HG03025 (cell line): ENCODE measurements around the gene SPTLC3.

ENCODE experiments used
- ATAC-seq: cut with Tn5 transposase; IDR thresholded peaks from one replicate; pipeline ENCODE4 v1.9.1; 2021; ENCODE audit warnings: mild to moderate bottlenecking, moderate library complexity; ENCODE audit not compliant: unreplicated experiment, low FRiP score

SPTLC3 gene

GRCh38 chr20:12984069-12984765 is 24.6 kb upstream of the SPTLC3 start:
- ATAC-seq, result no peak

DNA sequence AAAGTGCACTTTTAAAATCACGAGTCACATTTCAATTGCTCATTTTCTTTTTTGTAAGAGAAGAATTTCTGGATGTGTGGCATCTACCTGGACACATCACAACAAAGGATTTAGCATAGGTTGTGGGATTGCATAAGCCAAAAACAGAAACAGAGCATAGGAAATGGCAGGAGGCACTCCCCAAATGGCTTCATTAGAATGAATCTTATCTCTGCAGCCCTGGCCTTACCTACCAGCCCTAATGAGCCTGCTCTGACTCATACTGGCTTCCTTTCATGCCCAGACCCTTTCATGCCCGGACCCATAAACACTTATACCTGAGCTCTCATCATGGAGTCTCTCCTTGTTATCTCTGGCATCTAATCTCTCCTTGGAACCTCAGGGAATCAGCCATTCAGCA is 23.9 kb upstream of the SPTLC3 start:
- ATAC-seq, result no peak

DNA sequence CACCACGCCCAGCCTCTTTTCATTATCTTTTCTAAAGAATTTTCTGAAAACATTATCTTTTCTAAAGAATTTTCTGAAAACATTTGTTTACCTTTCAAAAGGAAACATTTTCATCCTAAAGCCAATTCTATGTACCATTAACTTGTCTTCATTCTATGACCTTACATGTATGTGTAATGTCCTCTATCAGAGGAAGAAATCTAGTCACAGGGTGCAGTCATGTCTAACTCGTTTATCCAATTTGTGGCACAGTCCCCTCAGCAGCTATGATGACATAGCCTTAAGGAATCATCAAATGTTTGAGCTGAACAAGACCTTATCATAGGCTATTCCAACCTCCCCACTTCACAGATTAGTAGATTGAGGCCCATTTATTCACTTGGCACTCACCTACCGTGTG is 21.5 kb upstream of the SPTLC3 start:
- no peak for ATAC-seq

DNA sequence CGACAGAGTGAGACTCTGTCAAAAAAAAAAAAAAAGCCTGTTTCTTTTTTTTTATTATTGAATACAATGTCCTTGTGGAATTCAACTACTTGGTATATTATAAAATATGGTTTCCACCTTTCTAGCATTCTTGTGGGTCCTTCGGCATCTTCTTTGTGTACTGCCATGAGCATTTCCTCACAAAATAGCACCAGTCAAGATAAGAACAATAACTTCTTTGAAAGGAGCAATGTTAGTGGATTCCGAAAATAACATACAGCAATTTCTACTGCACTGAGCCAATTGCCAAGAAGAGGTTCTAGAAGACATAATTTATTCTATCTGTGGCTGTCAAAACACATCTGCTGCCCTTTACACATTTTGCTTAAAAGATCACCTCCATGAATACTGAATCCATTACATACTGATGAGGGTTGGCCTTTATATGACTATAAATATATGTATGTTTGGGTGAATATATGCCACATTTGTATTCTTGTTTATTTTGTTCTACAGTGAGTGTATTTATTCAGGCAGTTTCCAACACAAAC is 19.1 kb upstream of the SPTLC3 start:
- ATAC-seq, result no peak

DNA sequence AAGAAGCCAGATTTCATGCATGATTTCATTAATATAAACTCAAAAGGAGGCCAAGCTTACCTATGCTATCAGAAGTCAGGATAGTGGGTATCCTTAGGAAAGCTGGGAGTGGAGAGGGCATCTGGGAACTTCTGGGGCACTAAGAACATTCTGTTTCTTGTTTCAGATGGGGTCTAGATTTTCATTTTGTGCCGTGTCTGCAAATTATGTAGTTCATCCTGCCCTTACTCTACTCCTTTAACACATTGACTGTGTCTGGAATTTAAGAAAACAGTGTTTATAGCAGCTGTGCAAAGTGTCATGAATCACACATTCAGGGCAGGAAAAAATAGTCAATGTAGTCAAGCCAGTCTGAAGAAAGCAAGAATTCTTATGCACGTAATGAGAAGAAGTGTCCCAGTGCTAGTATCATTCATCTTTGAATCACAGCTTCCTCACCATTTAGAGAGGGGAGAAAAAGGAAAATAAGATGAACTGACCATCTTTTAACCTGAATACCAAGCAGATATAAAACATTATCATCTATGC is 11.6 kb upstream of the SPTLC3 start:
- ATAC-seq, result no peak

DNA sequence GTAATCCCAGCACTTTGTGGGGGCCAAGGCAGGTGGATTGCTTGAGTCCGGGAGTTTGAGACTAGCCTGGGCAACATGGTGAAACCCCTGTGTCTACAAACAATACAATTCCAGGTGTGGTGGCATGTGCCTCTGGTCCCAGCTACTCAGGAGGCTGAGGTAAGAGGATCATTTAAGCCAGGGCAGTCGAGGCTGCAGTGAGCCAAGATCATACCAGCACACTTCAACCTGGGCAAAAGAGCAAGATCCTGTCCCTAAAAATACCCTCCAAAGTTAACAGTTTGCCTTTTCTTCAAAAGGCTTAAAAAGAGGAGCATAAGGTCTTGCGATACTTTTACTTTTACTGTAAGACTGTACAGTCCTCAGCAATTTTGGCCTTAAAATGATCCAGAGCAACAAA is 10.7 kb upstream of the SPTLC3 start:
- ATAC-seq, result no peak

DNA sequence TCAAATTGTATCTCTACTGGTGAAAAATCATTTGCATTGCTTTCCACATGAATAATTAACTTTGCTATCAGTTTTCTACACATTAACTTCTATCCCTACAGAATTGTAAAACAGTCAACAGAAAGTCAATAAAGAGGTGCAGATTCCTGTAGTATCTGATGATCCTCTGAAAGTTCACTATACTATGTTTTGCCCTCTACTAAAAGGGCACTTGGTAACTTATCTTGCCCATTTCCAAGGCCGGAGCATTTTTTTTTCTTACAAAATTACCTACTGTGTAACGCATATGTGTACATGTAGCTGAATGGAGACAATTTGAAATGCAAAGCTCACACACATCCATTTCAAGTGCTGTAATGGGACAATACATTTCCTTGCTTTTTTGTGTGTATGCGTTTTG is 9.6 kb upstream of the SPTLC3 start:
- ATAC-seq, result no peak

GRCh38 chr20:13002251-13002650 is 6.5 kb upstream of the SPTLC3 start:
- ATAC-seq, result no peak

GRCh38 chr20:13006825-13007224 is 1.9 kb upstream of the SPTLC3 start:
- ATAC-seq, result no peak

DNA sequence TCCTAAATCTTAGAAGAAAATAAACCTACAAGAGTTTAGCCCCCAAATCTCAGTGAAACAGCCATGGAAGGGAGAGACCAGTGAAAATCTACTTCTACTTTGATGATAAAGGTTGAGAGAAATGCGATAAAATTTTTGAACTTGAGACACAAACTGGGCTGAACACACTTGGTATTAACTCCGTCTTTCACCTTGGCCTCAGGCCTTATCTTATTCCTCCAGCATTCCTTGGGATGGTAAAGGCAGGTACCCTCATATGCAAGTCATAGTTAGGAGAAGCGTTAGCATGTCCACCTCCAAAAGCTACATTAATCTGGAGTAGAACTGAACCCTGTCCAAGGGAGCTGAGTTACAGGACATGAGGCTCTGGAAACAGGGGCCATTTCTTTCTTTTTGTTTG is 1.2 kb upstream of the SPTLC3 start:
- no peak for ATAC-seq

- peak; percentile 95 for ATAC-seq
Observed at GRCh38 chr20:13009682-13010406, 1.1 kb downstream of the SPTLC3 start.

DNA sequence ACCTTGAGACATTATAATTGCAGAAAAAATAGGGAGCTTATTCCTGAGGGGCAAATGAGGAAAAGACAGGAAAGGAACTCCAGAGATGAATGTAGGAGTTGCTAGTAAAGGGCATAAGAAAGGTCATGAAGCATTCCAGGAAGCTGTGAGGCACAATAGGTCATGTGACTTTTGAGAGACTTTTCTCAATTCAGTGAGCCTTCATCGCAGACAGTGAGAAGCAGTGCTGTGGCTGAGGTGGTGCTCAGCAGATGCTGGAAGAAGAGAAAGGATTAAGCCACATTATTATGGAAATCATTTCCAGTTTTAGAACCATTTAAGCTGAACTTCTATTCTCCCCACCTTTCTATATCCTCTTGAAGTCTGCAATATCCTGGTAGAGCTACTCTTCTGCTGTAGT is 4.1 kb downstream of the SPTLC3 start:
- no peak for ATAC-seq

DNA sequence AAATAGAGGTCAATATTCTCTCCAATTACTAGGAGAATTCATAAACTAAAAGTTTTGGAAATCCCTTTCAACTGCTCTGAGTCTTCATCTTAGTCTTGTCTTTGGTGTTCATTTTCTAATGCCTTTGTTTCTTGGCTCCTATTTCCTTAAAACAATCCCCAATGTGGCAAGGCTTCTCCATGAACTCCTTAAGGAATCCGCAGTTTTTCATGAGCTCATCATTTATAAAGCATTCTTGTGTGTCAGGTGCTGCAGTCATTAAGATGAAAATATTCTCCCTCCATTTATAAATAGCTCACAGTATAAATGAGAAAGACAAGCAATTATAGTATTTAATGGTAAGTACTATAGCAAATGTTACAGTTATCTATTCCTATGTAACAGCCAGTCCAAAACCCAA is 4.6 kb downstream of the SPTLC3 start:
- no peak for ATAC-seq

GRCh38 chr20:13017235-13017634 is 8.5 kb downstream of the SPTLC3 start:
- ATAC-seq, result no peak

DNA sequence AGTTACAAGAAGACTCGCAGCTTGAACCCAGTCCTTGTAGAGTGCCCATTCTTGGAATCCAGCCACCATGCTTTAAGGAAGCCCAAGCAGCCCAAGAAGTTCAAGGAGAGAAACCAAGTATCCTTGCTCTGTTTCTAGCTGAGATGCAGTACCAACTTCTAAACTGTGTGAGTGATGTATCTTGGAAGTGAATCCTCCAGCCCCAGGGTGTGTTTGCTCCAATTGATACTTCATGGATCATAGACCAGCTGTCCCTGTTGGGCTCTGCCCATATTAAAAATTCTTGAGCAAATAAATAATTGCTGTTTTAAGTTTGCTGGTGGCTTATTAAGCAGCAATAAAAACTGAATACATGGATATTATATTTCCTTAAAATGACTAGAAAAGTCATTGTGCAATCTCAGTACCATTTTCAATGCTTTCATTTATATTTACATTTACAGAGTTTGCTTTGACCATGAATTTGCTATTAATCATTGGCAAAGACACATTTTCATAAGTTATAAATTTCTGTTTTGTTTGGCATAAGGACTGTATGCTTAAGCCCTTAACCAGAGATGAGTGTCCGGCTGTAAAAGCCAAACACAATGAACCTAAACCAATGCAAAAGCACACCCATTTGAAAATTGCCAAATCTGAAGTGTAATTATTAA is 9.2 kb downstream of the SPTLC3 start:
- ATAC-seq, result no peak

- no peak for ATAC-seq
Observed at GRCh38 chr20:13021205-13021970, 12.6 kb downstream of the SPTLC3 start.

GRCh38 chr20:13022401-13023155 is 13.8 kb downstream of the SPTLC3 start:
- ATAC-seq, result no peak

- ATAC-seq, result no peak
Observed at GRCh38 chr20:13024596-13024995, 15.8 kb downstream of the SPTLC3 start.

GRCh38 chr20:13025181-13025580 is 16.4 kb downstream of the SPTLC3 start:
- no peak for ATAC-seq

GRCh38 chr20:13028001-13028400 is 19.2 kb downstream of the SPTLC3 start:
- ATAC-seq, result no peak
